ENCODE data around the gene FAM107B.

FAM107B gene

DNA sequence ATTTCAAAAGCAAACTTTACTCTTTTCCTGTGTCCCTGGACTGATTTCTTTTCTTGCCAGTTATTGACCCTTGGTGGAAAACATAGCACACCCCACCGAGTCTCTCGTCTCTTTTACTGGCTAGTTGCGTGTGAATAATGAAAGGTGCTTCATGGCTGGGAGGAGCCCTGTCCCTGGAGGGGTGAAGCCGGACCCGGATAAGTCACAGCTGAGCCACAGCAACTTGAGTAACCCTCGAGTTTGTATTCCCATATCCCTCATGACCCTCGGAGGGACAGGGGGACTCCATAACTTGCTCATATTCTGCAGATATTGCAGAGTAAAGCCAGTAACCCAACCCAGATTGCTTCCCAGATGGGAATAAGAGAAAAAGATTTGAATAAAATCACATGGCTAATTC, 296.5 kb downstream of the FAM107B start:
- Histone ChIP-seq H3K27me3 (ENCODE audit: control insufficient read depth in 1 of 2, insufficient read depth in 2 of 2, low read length in 2 of 2) (no peaks in the 10 kb centered on the region), H3K9me3 (ENCODE audit: control insufficient read depth in 1 of 2, low read length in 2 of 2) (no peaks in the 10 kb centered on the region), H3K4me3 (ENCODE audit: low read depth in 1 of 2, low read length in 2 of 2) (no peak overlapping the region), H3K27ac (ENCODE audit: low read depth, low read length) (no peak overlapping the region), H3K9ac (ENCODE audit: low read depth in 1 of 2, low read length in 2 of 2) (no peak overlapping the region), H3K36me3 (ENCODE audit: control insufficient read depth in 1 of 2, insufficient read depth in 2 of 2, low read length in 2 of 2) (no peaks in the 10 kb centered on the region), H3K4me1 (ENCODE audit: control insufficient read depth in 1 of 2, insufficient read depth in 2 of 2, low read length in 2 of 2) (no peaks in the 10 kb centered on the region)

- Histone ChIP-seq H3K27me3 (ENCODE audit: control insufficient read depth in 1 of 2, insufficient read depth in 2 of 2, low read length in 2 of 2) (no peaks in the 10 kb centered on the region), H3K9ac (ENCODE audit: low read depth in 1 of 2, low read length in 2 of 2) (no peak overlapping the region), H3K4me3 (ENCODE audit: low read depth in 1 of 2, low read length in 2 of 2) (no peak overlapping the region), H3K9me3 (ENCODE audit: control insufficient read depth in 1 of 2, low read length in 2 of 2) (no peaks in the 10 kb centered on the region), H3K4me1 (ENCODE audit: control insufficient read depth in 1 of 2, insufficient read depth in 2 of 2, low read length in 2 of 2) (no peaks in the 10 kb centered on the region), H3K36me3 (ENCODE audit: control insufficient read depth in 1 of 2, insufficient read depth in 2 of 2, low read length in 2 of 2) (no peaks in the 10 kb centered on the region), H3K27ac (ENCODE audit: low read depth, low read length) (no peak overlapping the region)
Measured at GRCh38 chr10:14477408-14477710, 297.3 kb downstream of the FAM107B start.

DNA sequence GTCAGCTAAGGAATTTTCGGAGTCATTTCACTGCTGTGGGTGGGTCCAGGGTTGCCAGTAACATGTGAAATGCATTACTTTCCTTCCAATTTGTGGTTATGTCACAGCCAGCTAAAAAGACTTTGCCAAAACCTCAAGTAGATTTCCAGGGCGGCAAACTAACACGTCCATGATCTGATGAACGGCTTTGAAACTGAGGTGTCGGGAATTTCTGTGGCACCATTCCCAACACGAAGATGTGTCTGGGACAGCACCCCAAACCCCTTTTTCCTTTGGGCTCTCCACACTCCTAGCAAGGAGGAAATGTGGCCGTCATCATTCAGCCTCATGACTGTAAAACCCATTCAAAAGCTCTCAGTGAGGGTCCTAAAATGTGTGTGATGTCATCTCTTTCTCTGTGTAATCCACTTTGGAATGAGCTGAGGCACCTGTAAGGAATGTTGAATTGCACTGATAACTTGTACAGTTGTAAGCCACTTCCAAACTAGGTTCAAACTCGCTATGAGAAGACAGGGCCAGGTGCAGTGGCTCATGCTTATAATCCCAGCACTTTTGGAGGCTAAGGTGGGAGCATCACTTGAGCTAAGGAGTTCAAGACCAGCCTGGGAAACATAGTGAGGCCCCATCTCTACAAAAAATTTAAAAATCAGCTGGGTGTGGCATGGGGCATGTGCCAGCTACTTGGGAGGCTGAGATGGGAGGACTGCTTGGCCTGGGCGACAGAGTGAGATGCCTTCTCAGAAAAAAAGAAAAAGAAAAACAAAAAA, 297.9 kb downstream of the FAM107B start:
- Histone ChIP-seq H3K36me3 (ENCODE audit: control insufficient read depth in 1 of 2, insufficient read depth in 2 of 2, low read length in 2 of 2) (no peaks in the 10 kb centered on the region), H3K4me1 (ENCODE audit: control insufficient read depth in 1 of 2, insufficient read depth in 2 of 2, low read length in 2 of 2) (no peaks in the 10 kb centered on the region), H3K4me3 (ENCODE audit: low read depth in 1 of 2, low read length in 2 of 2) (no peak overlapping the region), H3K27ac (ENCODE audit: low read depth, low read length) (no peak overlapping the region), H3K9ac (ENCODE audit: low read depth in 1 of 2, low read length in 2 of 2) (no peak overlapping the region), H3K9me3 (ENCODE audit: control insufficient read depth in 1 of 2, low read length in 2 of 2) (no peaks in the 10 kb centered on the region), H3K27me3 (ENCODE audit: control insufficient read depth in 1 of 2, insufficient read depth in 2 of 2, low read length in 2 of 2) (no peaks in the 10 kb centered on the region)

GRCh38 chr10:14476006-14476405, 298.7 kb downstream of the FAM107B start:
- Histone ChIP-seq H3K4me1 (ENCODE audit: control insufficient read depth in 1 of 2, insufficient read depth in 2 of 2, low read length in 2 of 2) (no peaks in the 10 kb centered on the region), H3K27ac (ENCODE audit: low read depth, low read length) (no peak overlapping the region), H3K4me3 (ENCODE audit: low read depth in 1 of 2, low read length in 2 of 2) (no peak overlapping the region), H3K9ac (ENCODE audit: low read depth in 1 of 2, low read length in 2 of 2) (no peak overlapping the region), H3K27me3 (ENCODE audit: control insufficient read depth in 1 of 2, insufficient read depth in 2 of 2, low read length in 2 of 2) (no peaks in the 10 kb centered on the region), H3K9me3 (ENCODE audit: control insufficient read depth in 1 of 2, low read length in 2 of 2) (no peaks in the 10 kb centered on the region), H3K36me3 (ENCODE audit: control insufficient read depth in 1 of 2, insufficient read depth in 2 of 2, low read length in 2 of 2) (no peaks in the 10 kb centered on the region)

- Histone ChIP-seq H3K36me3 (ENCODE audit: control insufficient read depth in 1 of 2, insufficient read depth in 2 of 2, low read length in 2 of 2) (no peaks in the 10 kb centered on the region), H3K27me3 (ENCODE audit: control insufficient read depth in 1 of 2, insufficient read depth in 2 of 2, low read length in 2 of 2) (no peaks in the 10 kb centered on the region), H3K4me1 (ENCODE audit: control insufficient read depth in 1 of 2, insufficient read depth in 2 of 2, low read length in 2 of 2) (no peaks in the 10 kb centered on the region), H3K27ac (ENCODE audit: low read depth, low read length) (no peak overlapping the region), H3K4me3 (ENCODE audit: low read depth in 1 of 2, low read length in 2 of 2) (no peak overlapping the region), H3K9ac (ENCODE audit: low read depth in 1 of 2, low read length in 2 of 2) (no peak overlapping the region), H3K9me3 (ENCODE audit: control insufficient read depth in 1 of 2, low read length in 2 of 2) (no peaks in the 10 kb centered on the region)
Measured at GRCh38 chr10:14474656-14475055, 300.0 kb downstream of the FAM107B start.

GRCh38 chr10:14470920-14471319, 303.8 kb downstream of the FAM107B start:
- H3K4me3 ChIP-seq (ENCODE audit: low read depth in 1 of 2, low read length in 2 of 2), result no peak overlapping the region

DNA sequence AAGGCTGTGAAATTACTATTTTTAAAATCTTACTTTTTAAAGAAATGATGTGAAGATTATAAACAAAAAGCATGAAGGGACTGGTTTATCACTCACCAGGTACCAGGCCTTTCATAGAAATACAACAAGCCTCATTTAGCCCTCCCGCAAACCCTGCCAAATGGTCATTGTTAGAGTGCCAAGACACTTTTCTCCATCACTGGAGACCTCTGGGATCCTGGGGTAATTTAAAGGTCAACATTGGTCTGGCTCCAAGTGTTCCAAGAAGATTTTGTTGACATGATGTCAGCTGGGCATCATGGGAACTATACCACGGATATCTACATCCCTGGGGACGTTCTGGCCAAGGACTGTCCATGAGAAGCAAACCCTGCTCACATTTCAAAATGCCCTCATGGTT, 306.0 kb downstream of the FAM107B start:
- no peaks in the 10 kb centered on the region for H3K36me3 ChIP-seq (ENCODE audit: control insufficient read depth in 1 of 2, insufficient read depth in 2 of 2, low read length in 2 of 2)
- H3K9ac ChIP-seq (ENCODE audit: low read depth in 1 of 2, low read length in 2 of 2), result no peak overlapping the region
- H3K27ac ChIP-seq (ENCODE audit: low read depth, low read length), result no peak overlapping the region
- H3K9me3 ChIP-seq (ENCODE audit: control insufficient read depth in 1 of 2, low read length in 2 of 2), result no peaks in the 10 kb centered on the region
- H3K4me1 ChIP-seq (ENCODE audit: control insufficient read depth in 1 of 2, insufficient read depth in 2 of 2, low read length in 2 of 2), result no peaks in the 10 kb centered on the region
- no peak overlapping the region for H3K4me3 ChIP-seq (ENCODE audit: low read depth in 1 of 2, low read length in 2 of 2)
- peaks cover 0 to 3% of the 10 kb centered on the region in 2 donors for H3K27me3 ChIP-seq (ENCODE audit: control insufficient read depth in 1 of 2, insufficient read depth in 2 of 2, low read length in 2 of 2)

More at GRCh38 chr10:14470920-14471319, 303.8 kb downstream of the FAM107B start:
- H3K36me3 ChIP-seq (ENCODE audit: control insufficient read depth in 1 of 2, insufficient read depth in 2 of 2, low read length in 2 of 2), result no peaks in the 10 kb centered on the region
- peaks cover 0 to 3% of the 10 kb centered on the region in 2 donors for H3K27me3 ChIP-seq (ENCODE audit: control insufficient read depth in 1 of 2, insufficient read depth in 2 of 2, low read length in 2 of 2)
- H3K4me1 ChIP-seq (ENCODE audit: control insufficient read depth in 1 of 2, insufficient read depth in 2 of 2, low read length in 2 of 2), result no peaks in the 10 kb centered on the region
- no peaks in the 10 kb centered on the region for H3K9me3 ChIP-seq (ENCODE audit: control insufficient read depth in 1 of 2, low read length in 2 of 2)
- no peak overlapping the region for H3K27ac ChIP-seq (ENCODE audit: low read depth, low read length)
- H3K9ac ChIP-seq (ENCODE audit: low read depth in 1 of 2, low read length in 2 of 2), result no peak overlapping the region

All from duodenal mucosa (tissue), 2 donors.